Neural progenitor cell (in vitro differentiated cells): ENCODE data around the gene GRIN2A. TPM values are rescaled to one million over a fixed set of nuclear protein-coding genes. Genes with fewer than 3 reads are reported as not detected.

ENCODE experiments used
- DNase-seq: peaks from one replicate; pipeline ENCODE4 v3.0.0-alpha.2; 2016; ENCODE audit warnings: low spot score
- H2AFZ ChIP-seq: fragments of 200-600 bp; sonication (generic); replicated peaks from 2 replicates; pipeline ENCODE4 v1.6.1; 2016; ENCODE audit warnings: antibody characterized with exemption
- H3F3A ChIP-seq: fragments of 200-600 bp; sonication (generic); 2 replicates; pipeline ENCODE4 v1.6.1; 2016; ENCODE audit warnings: antibody characterized with exemption, low read depth
- H3K27ac ChIP-seq: fragments of 200-600 bp; sonication (generic); 2 replicates; pipeline ENCODE4 v1.5.1; 2016; ENCODE audit warnings: mild to moderate bottlenecking
- H3K27me3 ChIP-seq: fragments of 200-600 bp; sonication (generic); 2 replicates; pipeline ENCODE4 v1.6.1; 2016; ENCODE audit warnings: mild to moderate bottlenecking, moderate library complexity
- H3K36me3 ChIP-seq: fragments of 200-600 bp; sonication (generic); 2 replicates; pipeline ENCODE4 v1.5.1; 2016
- H3K4me1 ChIP-seq: fragments of 200-600 bp; sonication (generic); 2 replicates; pipeline ENCODE4 v1.6.1; 2016; ENCODE audit warnings: mixed run types
- H3K4me2 ChIP-seq: fragments of 200-600 bp; sonication (generic); 2 replicates; pipeline ENCODE4 v1.6.1; 2016
- H3K4me3 ChIP-seq: fragments of 200-600 bp; sonication (generic); 2 replicates; pipeline ENCODE4 v1.5.1; 2016
- H3K79me2 ChIP-seq: fragments of 200-600 bp; sonication (generic); 2 replicates; pipeline ENCODE4 v1.6.1; 2016; ENCODE audit warnings: low read depth
- H3K9ac ChIP-seq: fragments of 200-600 bp; sonication (generic); 2 replicates; pipeline ENCODE4 v1.6.1; 2016
- H3K9me3 ChIP-seq: fragments of 200-600 bp; sonication (generic); 2 replicates; pipeline ENCODE4 v1.5.1; 2016; ENCODE audit warnings: low read depth
- H4K20me1 ChIP-seq: fragments of 200-600 bp; sonication (generic); 2 replicates; pipeline ENCODE4 v1.6.1; 2016; ENCODE audit warnings: low read depth
- H3K27ac Mint-ChIP-seq: 3 replicates; pipeline ENCODE4 v1.8.0; 2021; ENCODE audit warnings: mixed read lengths
- H3K27me3 Mint-ChIP-seq: 2 replicates; pipeline ENCODE4 v1.8.0; 2022; ENCODE audit warnings: low read depth, mild to moderate bottlenecking, inconsistent platforms, moderate library complexity, mixed read lengths; ENCODE audit not compliant: insufficient read depth
- H3K36me3 Mint-ChIP-seq: 3 replicates; pipeline ENCODE4 v1.8.0; 2021; ENCODE audit warnings: mixed read lengths
- H3K4me1 Mint-ChIP-seq: 3 replicates; pipeline ENCODE4 v1.8.0; 2021; ENCODE audit warnings: mixed read lengths
- H3K4me3 Mint-ChIP-seq: 3 replicates; pipeline ENCODE4 v1.8.0; 2021; ENCODE audit warnings: mild to moderate bottlenecking, moderate library complexity, mixed read lengths
- H3K9me3 Mint-ChIP-seq: 3 replicates; pipeline ENCODE4 v1.8.0; 2020; ENCODE audit warnings: mixed read lengths
- EZH2 ChIP-seq: fragments of 200-600 bp; sonication (generic); IDR thresholded peaks from 2 replicates; pipeline ENCODE4 v1.6.1; 2017; ENCODE audit warnings: antibody characterized with exemption, mild to moderate bottlenecking, moderate library complexity
- EZH2phosphoT487 ChIP-seq: fragments of 200-600 bp; sonication (generic); IDR thresholded peaks from 2 replicates; pipeline ENCODE4 v1.6.1; 2017; ENCODE audit warnings: antibody characterized with exemption
- total RNA-seq: library from RNA; depleted of rRNA; stranded (reverse); fragments of >200 nt; gene quantifications from 2 replicates; pipeline ENCODE4 v1.2.3, GENCODE V29; 2015; ENCODE audit warnings: low replicate concordance
- TF ChIP-seq, protein P1 (sequence below): fragments of 200-600 bp; sonication (generic); IDR thresholded peaks from 2 replicates; pipeline ENCODE4 v1.5.1; 2017; ENCODE audit warnings: antibody characterized with exemption, mild to moderate bottlenecking

The GRIN2A gene
- total RNA-seq, 1 donor from 2014 or later: 1.6 TPM

DNA sequence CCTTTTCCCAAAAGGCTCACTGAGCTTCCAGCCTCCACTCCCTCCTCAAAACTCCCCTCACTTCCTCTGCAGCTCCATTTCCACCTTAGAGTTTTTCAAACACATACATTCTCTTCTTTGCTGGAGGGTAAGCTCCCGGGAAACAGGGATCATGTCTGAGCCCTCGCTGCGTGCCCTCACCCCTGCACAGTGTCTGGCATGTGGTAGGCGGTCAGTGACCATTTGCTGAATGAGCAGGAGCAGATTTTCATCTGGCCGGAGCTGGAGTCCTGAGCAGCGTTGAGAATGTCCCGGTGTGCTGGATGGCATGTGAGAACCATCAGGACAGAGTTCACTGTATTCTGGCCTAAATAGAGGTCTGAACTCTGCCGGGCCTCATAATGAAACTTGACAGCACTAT lies 274.5 kb downstream of the GRIN2A start:
- Histone ChIP-seq H3K79me2 (no peaks in the 10 kb centered on the region), H3K4me3 (no peak overlapping the region), H4K20me1 (no peaks in the 10 kb centered on the region), H3K9ac (no peak overlapping the region), H3K4me2 (no peak overlapping the region), H3K9me3 (no peaks in the 10 kb centered on the region), H3K27me3 (no peaks in the 10 kb centered on the region), H3K36me3 (no peaks in the 10 kb centered on the region), H3K4me1 (no peaks in the 10 kb centered on the region), H3K27ac (no peak overlapping the region), H2AFZ (no peak overlapping the region), H3F3A (no peaks in the 10 kb centered on the region)
- H3K4me3 Mint-ChIP-seq: no peak overlapping the region
- no peak for DNase-seq
- TF ChIP-seq, protein P1, sequence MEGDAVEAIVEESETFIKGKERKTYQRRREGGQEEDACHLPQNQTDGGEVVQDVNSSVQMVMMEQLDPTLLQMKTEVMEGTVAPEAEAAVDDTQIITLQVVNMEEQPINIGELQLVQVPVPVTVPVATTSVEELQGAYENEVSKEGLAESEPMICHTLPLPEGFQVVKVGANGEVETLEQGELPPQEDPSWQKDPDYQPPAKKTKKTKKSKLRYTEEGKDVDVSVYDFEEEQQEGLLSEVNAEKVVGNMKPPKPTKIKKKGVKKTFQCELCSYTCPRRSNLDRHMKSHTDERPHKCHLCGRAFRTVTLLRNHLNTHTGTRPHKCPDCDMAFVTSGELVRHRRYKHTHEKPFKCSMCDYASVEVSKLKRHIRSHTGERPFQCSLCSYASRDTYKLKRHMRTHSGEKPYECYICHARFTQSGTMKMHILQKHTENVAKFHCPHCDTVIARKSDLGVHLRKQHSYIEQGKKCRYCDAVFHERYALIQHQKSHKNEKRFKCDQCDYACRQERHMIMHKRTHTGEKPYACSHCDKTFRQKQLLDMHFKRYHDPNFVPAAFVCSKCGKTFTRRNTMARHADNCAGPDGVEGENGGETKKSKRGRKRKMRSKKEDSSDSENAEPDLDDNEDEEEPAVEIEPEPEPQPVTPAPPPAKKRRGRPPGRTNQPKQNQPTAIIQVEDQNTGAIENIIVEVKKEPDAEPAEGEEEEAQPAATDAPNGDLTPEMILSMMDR: no peak
- TF ChIP-seq EZH2 (no peak), EZH2phosphoT487 (no peak)
- peaks cover 3% of the 10 kb centered on the region for H3K9me3 Mint-ChIP-seq
- peaks cover 13% of the 10 kb centered on the region for H3K4me1 Mint-ChIP-seq
- no peak overlapping the region for H3K27ac Mint-ChIP-seq
- H3K27me3 Mint-ChIP-seq: peaks cover 2% of the 10 kb centered on the region
- no peaks in the 10 kb centered on the region for H3K36me3 Mint-ChIP-seq

DNA sequence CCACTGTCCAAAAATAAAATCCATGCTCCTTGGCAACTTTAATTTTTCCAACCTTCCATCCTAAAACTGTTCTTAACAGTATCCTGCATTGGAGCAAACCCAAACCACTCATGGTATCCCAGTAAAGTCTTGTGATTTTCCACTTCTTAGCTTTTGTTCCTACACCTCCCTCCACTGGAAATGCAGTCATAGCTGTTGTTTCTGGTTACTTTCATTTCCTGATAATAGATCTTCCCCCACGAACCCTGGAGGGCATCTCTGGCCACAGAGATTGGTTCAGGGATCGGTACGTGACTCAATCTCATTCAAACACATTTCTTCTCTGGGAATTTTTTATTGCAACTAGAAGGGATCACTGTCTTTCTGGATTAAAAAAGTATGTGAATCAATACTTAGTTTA lies 276.0 kb downstream of the GRIN2A start:
- Histone ChIP-seq H3K4me1 (no peaks in the 10 kb centered on the region), H4K20me1 (no peaks in the 10 kb centered on the region), H3K36me3 (no peaks in the 10 kb centered on the region), H3K9ac (no peak overlapping the region), H2AFZ (no peak overlapping the region), H3K4me3 (no peak overlapping the region), H3K4me2 (no peak overlapping the region), H3K9me3 (no peaks in the 10 kb centered on the region), H3K27ac (no peak overlapping the region), H3K79me2 (no peaks in the 10 kb centered on the region), H3F3A (no peaks in the 10 kb centered on the region), H3K27me3 (no peaks in the 10 kb centered on the region)
- Mint-ChIP-seq H3K9me3 (peaks cover 3% of the 10 kb centered on the region), H3K36me3 (no peaks in the 10 kb centered on the region), H3K27me3 (peaks cover 7% of the 10 kb centered on the region), H3K4me1 (peaks cover 13% of the 10 kb centered on the region), H3K4me3 (no peak overlapping the region), H3K27ac (no peak overlapping the region)
- no peak for DNase-seq
- TF ChIP-seq EZH2 (no peak), EZH2phosphoT487 (no peak)
- TF ChIP-seq, protein P1: no peak

DNA sequence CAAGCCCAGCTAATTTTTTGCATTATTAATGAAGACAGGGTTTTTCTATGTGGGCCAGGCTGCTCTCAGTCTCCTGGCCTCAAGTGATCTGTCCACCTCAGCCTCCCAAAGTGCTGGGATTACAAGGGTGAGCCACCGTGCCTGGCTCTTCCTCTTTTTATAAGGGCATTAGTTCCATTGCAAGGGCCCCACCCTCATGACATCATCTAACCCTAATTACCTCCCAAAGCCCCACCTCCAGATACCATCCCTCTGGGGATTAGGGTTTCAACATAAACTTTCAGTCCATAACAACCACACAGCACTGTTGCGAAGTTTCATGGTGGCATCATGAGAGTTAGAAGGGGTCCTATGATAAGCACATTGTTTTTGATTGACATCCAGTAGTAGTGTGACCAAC lies 277.7 kb downstream of the GRIN2A start:
- peaks cover 3% of the 10 kb centered on the region for H3K9me3 Mint-ChIP-seq
- no peak overlapping the region for H3K9ac ChIP-seq
- H3K27ac Mint-ChIP-seq: no peak overlapping the region
- H3K36me3 ChIP-seq: no peaks in the 10 kb centered on the region
- peaks cover 7% of the 10 kb centered on the region for H3K27me3 Mint-ChIP-seq
- no peaks in the 10 kb centered on the region for H3K79me2 ChIP-seq
- no peak for DNase-seq
- no peak overlapping the region for H3K4me3 Mint-ChIP-seq
- H2AFZ ChIP-seq: no peak overlapping the region
- no peaks in the 10 kb centered on the region for H3K4me1 ChIP-seq
- no peaks in the 10 kb centered on the region for H3F3A ChIP-seq
- H3K9me3 ChIP-seq: no peaks in the 10 kb centered on the region
- no peaks in the 10 kb centered on the region for H4K20me1 ChIP-seq
- H3K36me3 Mint-ChIP-seq: no peaks in the 10 kb centered on the region
- H3K27me3 ChIP-seq: no peaks in the 10 kb centered on the region
- H3K4me3 ChIP-seq: no peak overlapping the region
- no peak overlapping the region for H3K27ac ChIP-seq
- no peak overlapping the region for H3K4me2 ChIP-seq
- H3K4me1 Mint-ChIP-seq: peaks cover 13% of the 10 kb centered on the region
- TF ChIP-seq, protein P1: no peak
- TF ChIP-seq EZH2phosphoT487 (no peak), EZH2 (no peak)

DNA sequence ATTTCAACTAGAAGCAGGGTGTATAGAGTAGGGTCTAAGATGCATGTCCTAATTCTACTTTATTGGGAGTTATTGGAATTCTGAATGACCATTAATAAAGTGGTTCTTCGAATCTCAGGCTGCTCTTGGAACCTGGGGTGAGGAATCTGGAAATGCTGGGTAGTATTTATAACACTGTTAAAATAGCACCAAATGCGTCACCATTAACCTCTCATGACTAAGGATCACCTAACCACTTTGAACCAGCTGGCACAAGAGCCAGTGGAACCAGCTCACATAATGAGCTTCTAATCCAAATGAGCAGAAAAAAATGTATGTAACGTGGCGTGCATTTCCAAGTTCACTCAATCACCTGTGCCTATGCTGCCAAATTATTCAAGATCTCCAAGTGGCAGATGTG lies 281.7 kb downstream of the GRIN2A start:
- Mint-ChIP-seq H3K27me3 (peaks cover 5% of the 10 kb centered on the region), H3K27ac (no peak overlapping the region), H3K4me3 (no peak overlapping the region), H3K4me1 (peaks cover 7% of the 10 kb centered on the region), H3K36me3 (no peaks in the 10 kb centered on the region), H3K9me3 (no peaks in the 10 kb centered on the region)
- H3F3A ChIP-seq: no peaks in the 10 kb centered on the region
- no peak overlapping the region for H3K4me3 ChIP-seq
- TF ChIP-seq EZH2: no peak
- no peaks in the 10 kb centered on the region for H3K36me3 ChIP-seq
- no peaks in the 10 kb centered on the region for H3K27me3 ChIP-seq
- H3K9ac ChIP-seq: no peak overlapping the region
- no peak overlapping the region for H2AFZ ChIP-seq
- H3K4me2 ChIP-seq: no peak overlapping the region
- no peak overlapping the region for H3K27ac ChIP-seq
- no peaks in the 10 kb centered on the region for H4K20me1 ChIP-seq
- no peaks in the 10 kb centered on the region for H3K9me3 ChIP-seq
- H3K4me1 ChIP-seq: no peaks in the 10 kb centered on the region
- H3K79me2 ChIP-seq: no peaks in the 10 kb centered on the region
- no peak for DNase-seq
